G401 (cell line): ENCODE measurements around the gene RASD1. TPM values are rescaled to one million over a fixed set of nuclear protein-coding genes. Genes with fewer than 3 reads are reported as not detected.

ENCODE experiments used
- DNase-seq: peaks from one replicate; pipeline ENCODE4 v3.0.0-alpha.2; 2015; ENCODE audit warnings: low spot score
- in situ Hi-C: cut with HindIII; loops from 2 replicates; pipeline ENCODE4 v1.10.0; 2016; ENCODE audit warnings: low sequenced_read_pairs, mixed read lengths
- total RNA-seq: library from RNA; depleted of rRNA; stranded (reverse); fragments of >200 nt; shearing (Covaris generic); gene quantifications from 2 replicates; pipeline ENCODE4 v1.2.3, GENCODE V29; 2014

RASD1 gene
- total RNA-seq, 1 experiment from 2014 or later: not detected

- no peak for DNase-seq
- in situ Hi-C loops: no loop called here
These were observed 17.4 kb upstream of the RASD1 start for GRCh38 chr17:17513626-17514025.

- no peak for DNase-seq
- in situ Hi-C loops: no loop called here
These were observed 16.7 kb upstream of the RASD1 start for GRCh38 chr17:17512866-17513265.

DNA sequence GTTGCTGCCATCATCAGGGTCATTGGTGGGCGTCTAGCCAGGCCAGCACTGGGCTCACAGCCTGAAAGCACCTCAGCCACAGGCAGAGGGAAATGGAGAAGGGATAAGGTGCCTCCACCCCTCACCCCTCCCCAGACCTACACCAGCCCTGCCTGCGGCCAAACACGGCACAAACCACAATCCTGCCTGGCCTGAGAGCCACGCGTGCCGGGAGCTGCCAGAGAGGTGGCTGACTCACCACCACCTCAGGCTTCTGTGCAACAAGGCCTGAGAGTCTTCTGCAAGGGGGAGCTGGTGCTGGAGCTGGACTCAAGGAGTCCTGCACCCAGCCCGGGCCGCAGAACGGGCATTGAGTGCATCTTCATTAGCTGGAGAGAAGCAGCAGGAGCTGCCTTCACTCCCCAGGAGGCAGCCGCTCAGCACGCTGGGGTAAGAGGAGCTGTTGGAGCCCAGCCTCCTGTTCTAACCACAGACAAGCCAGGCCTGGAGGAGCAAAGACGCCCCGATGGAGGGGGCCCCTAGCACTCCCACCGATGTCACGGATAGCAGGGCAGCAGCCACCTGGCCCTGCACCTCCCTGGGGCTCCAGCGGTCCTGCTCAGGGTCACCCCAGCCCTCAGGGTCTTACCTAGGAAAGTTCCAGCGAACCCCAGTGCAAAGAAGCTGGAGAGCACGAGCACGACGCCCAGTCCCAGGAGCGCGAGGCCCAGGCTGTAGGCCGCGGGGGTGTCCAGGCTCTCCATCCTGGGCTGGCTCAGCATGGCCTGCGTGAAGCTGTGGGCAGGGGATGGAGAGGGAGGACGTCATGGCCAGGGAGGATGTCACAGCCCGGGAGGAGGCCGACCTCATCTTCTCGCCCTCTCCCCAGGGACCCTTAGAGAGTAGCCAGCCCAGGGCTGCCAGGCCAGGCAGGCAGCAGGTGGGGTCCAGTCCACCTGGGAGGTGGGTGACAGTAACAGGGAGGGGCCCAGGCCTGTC is 16.0 kb upstream of the RASD1 start:
- no peak for DNase-seq
- in situ Hi-C loops: no loop called here

GRCh38 chr17:17511293-17511741 is 15.1 kb upstream of the RASD1 start:
- DNase-seq: no peak
- in situ Hi-C loops: no loop called here

- no peak for DNase-seq
These were observed 14.5 kb upstream of the RASD1 start for GRCh38 chr17:17510456-17511292.

GRCh38 chr17:17509601-17510425 is 13.6 kb upstream of the RASD1 start:
- in situ Hi-C loops: no loop called here
- DNase-seq: no peak

More at GRCh38 chr17:17510456-17511292, 14.5 kb upstream of the RASD1 start:
- in situ Hi-C loops: no loop called here

DNA sequence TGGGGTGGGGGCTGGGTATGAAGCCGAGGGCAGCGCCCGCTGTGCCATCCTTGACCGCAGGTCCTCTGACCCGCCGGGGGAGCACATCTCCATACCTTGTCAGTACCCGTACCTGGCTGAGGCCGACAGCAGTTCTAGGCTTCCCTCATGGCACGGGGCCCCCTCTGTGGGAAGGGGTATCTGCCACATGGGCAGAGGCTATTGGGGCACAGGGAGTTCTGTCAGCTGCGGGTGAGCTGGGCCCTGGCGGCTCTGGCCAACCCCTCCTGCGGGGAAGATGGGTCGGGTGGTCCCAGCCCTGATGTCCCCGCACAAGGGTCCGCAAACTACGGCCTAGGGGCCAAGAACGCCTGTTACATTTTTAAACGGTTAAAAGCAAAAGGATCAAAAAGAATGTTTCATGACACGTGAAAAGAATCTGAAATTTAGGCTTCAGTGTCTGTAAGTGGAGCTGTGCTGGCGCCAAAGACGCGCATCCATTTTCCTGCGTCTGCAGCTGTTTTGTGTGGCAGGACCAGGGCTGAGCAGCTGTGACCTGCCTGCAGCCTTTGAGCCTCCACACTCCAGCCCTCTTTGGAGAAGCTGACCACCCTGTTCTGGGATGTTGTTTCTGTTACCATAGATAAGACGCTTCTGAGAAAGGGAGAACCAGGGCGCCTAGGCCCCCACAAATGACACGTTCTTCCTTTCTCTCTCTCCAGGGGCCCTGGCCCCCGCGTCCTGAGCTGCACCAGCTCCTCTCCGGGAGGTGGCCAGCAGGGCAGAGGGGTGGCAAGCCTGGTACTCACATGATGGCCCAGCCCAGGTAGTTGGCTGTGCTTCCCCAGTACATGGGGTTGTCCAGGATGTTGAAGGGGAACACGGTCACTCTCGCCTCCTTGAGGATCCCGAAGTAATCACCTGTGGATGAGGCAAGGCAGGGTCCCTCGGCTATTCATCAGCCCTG is 12.7 kb upstream of the RASD1 start:
- in situ Hi-C loops: no loop called here

DNA sequence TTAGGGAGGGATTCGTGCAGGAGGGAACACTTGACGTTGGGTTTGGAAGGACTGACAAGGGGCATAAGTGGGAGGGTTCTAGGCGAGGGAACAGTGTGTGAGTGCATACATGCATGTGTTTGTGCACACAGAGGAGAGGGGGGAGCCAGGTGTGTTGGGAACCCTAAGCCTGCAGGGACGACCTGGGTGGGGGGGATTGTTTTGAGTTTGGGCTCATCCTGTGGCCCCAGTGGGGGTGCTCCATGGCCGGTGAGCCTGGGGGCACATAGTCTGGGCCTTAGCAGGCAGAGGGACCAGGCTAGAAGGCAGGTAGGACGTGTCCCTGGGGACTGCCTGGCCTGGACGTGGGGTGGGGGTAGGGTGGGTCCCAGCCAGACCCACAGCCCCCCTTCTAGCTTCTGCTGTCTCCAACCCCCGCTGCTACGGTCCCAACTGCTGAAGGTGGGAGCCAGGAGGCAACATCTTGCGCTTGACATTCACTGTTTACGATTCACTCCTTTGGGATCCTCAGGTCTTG is 11.9 kb upstream of the RASD1 start:
- in situ Hi-C loops: no loop called here
- no peak for DNase-seq

More for the DNA sequence above, 12.7 kb upstream of the RASD1 start:
- no peak for DNase-seq

DNA sequence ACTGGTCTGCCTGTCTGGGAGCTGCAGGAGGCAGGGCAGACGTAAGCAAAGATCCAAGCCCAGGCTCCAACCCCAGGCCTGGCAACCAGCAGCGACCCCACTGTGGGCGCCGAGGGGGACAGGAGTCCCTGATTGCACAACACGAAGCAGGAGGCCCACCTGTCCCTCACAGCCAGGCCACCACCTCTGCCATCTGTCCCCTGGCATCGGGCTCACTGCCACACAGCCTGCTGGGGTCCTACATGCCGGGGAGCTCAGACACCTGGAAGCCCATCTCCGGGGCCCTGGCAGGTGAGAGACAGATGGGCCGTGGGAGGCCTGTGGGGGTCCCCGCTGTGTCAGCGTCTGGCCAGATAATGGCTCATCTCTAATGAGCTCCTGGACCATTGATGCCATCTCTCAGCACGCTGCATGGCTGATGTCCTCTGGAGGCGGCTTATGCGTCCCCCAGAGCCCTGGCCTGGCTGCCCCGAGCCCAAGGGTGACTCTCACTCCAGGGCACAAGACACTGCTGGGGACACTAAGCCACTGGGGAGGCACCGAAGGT is 11.3 kb upstream of the RASD1 start:
- in situ Hi-C loops: no loop called here

DNA sequence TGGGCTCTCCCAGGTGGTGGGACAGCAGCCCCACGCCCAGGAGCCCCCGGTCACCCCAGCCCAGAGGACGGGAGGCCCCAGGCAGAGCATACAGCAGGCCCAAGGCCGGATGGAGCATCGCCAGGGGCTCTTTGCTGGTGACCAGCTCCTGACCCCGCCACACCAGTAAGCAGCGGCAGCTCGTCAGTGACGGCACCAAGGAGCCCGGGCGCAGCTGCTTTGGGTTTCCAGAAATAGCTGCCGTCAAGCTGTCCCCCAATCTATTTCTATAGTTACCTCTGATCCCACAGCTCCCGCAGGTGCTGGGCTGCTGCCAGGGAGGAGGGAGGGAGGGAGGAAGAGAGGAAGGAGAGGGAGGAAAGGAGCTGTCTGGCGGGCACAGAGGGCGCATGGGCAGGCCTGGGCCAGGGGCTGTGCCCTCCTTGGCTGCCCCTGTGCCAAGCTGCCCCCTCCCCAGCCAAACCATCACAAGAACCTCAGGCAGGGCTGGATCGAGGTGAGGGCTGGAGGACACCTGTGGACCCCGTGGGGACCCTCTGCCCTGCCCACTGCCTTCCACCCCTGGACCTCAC is 10.8 kb upstream of the RASD1 start:
- peak; percentile 69 for DNase-seq
- in situ Hi-C loops: no loop called here

More for the DNA sequence above, 11.3 kb upstream of the RASD1 start:
- peak; percentile 59 for DNase-seq

- in situ Hi-C loops: no loop called here
- peak; percentile 28 for DNase-seq
These were observed 10.1 kb upstream of the RASD1 start for GRCh38 chr17:17506181-17506741.

DNA sequence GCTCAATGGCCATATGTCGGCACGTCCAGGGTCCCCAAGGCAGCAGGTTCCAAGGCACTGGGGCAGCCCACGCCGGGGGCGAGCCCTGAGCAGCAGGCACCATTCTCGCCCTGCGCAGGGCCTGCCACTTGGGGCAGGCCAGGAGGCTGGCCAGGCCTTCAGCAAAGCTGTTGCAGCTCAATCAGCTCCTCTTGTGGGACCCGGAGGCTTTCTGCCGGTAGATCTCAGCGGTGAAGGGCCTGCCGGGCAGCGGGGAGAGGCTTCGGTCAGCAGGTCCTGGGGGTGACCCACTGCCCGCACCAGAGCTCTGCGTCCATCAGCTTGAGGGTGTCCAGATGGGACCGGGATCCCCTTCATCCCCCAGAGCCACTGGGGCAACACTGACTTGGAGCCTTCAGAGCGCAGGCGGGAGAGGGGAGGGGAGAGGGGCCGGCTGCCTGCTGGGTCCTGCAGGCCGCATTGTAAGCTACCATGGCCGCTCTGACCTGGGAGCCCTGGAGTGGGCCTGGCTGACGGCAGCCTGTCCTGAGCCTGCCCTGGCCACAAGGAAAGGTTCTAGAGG is 9.5 kb upstream of the RASD1 start:
- in situ Hi-C loops: no loop called here
- DNase-seq: no peak

DNA sequence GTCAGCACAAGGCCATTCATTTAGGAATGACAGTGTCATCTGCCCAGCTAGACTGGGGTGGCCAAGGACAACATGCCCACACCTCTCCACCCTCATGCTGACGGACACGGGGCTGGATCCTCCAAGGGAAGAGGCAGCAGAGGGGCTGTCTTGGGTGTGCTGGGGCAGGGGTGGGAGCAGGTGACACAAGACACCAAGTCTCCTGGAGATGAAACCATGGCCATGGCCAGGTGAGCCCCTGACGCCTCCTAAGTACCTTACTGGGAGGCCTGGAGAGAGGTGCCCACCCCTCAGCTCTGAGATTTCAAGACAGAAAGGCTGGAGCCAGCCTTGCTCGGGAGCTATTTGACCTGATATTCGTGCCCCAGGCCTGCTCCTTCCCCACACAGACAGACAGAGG is 9.0 kb upstream of the RASD1 start:
- no peak for DNase-seq
- in situ Hi-C loops: no loop called here

DNA sequence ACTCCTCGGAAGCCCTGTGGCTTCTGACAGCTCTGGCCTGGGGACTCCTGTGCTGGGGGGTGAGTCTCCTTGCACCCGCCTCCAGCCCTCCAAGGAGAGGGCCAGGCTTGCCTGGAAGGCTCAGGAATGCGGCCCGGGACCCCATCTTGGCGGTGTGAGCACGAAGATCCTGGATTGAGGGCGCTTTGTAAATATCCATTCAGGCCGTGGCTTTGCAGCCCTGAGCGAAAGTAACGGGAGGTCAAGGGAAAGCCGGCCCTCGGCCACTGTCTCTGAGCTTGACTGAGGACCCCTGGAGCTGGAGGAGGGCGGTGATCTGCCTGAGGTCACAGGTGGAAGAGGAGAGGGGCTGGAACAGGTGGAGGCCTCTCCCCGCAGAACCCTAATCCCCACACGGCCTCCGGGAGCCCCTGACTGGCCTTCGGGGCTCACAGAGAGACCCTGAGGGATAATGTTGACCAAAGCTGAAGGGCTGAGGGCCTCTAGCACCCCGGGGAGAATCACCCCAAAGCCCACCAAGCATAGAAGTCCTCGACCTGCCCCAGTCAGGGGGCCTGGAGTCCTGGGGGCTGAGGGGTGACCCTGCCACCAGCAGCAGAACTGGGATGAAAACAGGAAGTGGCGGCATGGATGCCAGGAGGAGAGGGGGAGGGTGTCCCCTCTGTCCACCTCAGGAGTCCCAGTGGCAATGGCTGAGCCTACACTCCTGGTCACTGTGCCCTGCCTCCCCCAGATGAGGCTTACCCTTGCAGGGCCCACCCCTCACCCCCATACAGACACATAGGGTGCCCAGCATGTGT is 8.3 kb upstream of the RASD1 start:
- in situ Hi-C loops: no loop called here
- no peak for DNase-seq

GRCh38 chr17:17503566-17504130 is 7.5 kb upstream of the RASD1 start:
- DNase-seq: peak; percentile 75
- in situ Hi-C loops: no loop called here
